ENCODE data around the gene KAT2B.

DNA sequence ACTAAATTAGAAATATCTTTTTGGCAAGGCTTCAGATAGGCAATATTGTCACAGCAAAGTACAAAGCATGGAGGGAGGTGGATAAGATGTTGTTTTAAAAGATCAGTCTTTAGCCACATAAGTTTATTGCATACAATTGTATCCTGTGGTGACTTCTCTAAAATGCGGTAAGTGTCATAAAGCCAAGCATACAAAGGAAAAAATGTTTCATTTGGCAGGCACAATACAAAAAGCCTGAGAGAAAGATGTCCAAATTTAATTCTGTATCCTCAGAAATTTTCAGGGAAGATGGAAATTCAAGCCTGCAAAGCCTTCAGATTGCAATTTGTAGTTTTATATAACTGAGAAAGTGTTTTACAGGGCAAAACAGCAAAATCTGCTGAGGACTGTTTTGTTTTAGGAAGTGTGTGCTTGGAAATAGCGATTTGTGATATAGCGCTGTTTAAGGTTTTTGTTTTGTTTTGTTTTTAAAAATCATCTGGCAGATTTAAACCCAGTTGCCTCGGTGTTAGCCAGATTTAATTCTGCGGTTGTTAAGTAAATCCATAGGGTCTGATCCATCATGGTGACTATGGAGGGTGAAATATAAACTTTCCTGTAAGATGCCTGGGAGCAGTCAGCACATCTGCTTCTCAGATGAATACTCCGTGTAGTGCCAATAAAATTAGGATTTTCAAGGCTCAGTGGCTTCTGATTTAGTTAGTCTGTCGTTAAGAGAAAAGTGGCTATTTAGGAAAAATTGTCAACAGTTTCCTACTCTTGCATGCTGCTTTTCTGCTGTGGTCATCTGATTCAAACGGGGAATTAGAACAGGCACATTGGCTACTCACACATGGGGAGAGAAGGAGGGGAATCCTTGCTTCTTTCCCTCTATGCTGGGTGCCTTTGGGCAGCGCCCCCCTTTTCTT, 8.0 kb downstream of the KAT2B start:
- TF ChIP-seq, protein P1, sequence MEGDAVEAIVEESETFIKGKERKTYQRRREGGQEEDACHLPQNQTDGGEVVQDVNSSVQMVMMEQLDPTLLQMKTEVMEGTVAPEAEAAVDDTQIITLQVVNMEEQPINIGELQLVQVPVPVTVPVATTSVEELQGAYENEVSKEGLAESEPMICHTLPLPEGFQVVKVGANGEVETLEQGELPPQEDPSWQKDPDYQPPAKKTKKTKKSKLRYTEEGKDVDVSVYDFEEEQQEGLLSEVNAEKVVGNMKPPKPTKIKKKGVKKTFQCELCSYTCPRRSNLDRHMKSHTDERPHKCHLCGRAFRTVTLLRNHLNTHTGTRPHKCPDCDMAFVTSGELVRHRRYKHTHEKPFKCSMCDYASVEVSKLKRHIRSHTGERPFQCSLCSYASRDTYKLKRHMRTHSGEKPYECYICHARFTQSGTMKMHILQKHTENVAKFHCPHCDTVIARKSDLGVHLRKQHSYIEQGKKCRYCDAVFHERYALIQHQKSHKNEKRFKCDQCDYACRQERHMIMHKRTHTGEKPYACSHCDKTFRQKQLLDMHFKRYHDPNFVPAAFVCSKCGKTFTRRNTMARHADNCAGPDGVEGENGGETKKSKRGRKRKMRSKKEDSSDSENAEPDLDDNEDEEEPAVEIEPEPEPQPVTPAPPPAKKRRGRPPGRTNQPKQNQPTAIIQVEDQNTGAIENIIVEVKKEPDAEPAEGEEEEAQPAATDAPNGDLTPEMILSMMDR (IDR thresholded peaks at IDR 0.05) = no peak
- TF ChIP-seq ZFX (IDR thresholded peaks at IDR 0.05; ENCODE audit: borderline replicate concordance) = no peak
